HG02763 (cell line): ENCODE measurements around the gene ABHD16A.

Experiments
- ATAC-seq: cut with Tn5 transposase; IDR thresholded peaks from one replicate; pipeline ENCODE4 v1.9.1; 2021; ENCODE audit warnings: mild to moderate bottlenecking, moderate library complexity; ENCODE audit not compliant: unreplicated experiment

Gene ABHD16A

GRCh38 chr6:31663126-31663960, 39.8 kb downstream of the ABHD16A start:
- no peak for ATAC-seq

GRCh38 chr6:31662124-31662723, 40.9 kb downstream of the ABHD16A start:
- no peak for ATAC-seq

GRCh38 chr6:31661262-31662123, 41.6 kb downstream of the ABHD16A start:
- ATAC-seq: no peak

GRCh38 chr6:31660381-31661261, 42.5 kb downstream of the ABHD16A start, which contains the start of gene C6orf47:
Gene C6orf47, minus strand, starts transcription at chr6:31660778. Its CDS starts 831 bp downstream, at chr6:31659947.
- peak; percentile 46 for ATAC-seq

GRCh38 chr6:31659649-31660380, 43.3 kb downstream of the ABHD16A start:
- ATAC-seq: no peak

- ATAC-seq: no peak
Observed at GRCh38 chr6:31658983-31659648, 44.0 kb downstream of the ABHD16A start.

- ATAC-seq: no peak
Observed at GRCh38 chr6:31658158-31658688, 44.9 kb downstream of the ABHD16A start.

GRCh38 chr6:31657406-31658157, 45.5 kb downstream of the ABHD16A start:
- ATAC-seq: no peak

GRCh38 chr6:31655349-31656237, 47.5 kb downstream of the ABHD16A start, which contains the start of gene APOM:
Gene APOM, plus strand, starts transcription at chr6:31655894. Its CDS starts 73 bp downstream, at chr6:31655967.
- ATAC-seq: no peak

- ATAC-seq: no peak
Observed at GRCh38 chr6:31654574-31655348, 48.4 kb downstream of the ABHD16A start.

- peak; percentile 52 for ATAC-seq
Observed at GRCh38 chr6:31652925-31653724, 50.0 kb downstream of the ABHD16A start.

- ATAC-seq: peak; percentile 32
Observed at GRCh38 chr6:31651602-31652191, 51.4 kb downstream of the ABHD16A start.

GRCh38 chr6:31645325-31645724, 57.8 kb downstream of the ABHD16A start:
- no peak for ATAC-seq

- no peak for ATAC-seq
Observed at GRCh38 chr6:31643818-31644454, 59.2 kb downstream of the ABHD16A start.
